Measurements from ENCODE around the gene FLNB. TPM values are rescaled to one million over a fixed set of nuclear protein-coding genes. Genes with fewer than 3 reads are reported as not detected.
A peak's percentile ranks its signal among the peaks of the same experiment; 100 is the strongest.

Gene FLNB
- total and polyA plus RNA-seq, 2 of the 13 experiments (the other 11 are each of a cell fraction or from before 2014, with no cell fraction given) = 106 to 130 TPM

- no peaks in the 10 kb centered on the region for H3K36me3 ChIP-seq (replicated peaks in 1 of 2; ENCODE audit: control insufficient read depth in 1 of 2, insufficient read depth in 2 of 2, low read length in 2 of 2)
- no peak overlapping the region for H2AFZ ChIP-seq (ENCODE audit: low read length)
- no peaks in the 10 kb centered on the region for H3K79me2 ChIP-seq (ENCODE audit: insufficient read depth, low read length)
- ChIA-PET POLR2A (no interaction called here), CTCF (ENCODE audit: low intra/inter-chr PET ratio, low total read pairs) (no interaction called here)
- H3K4me2 ChIP-seq (ENCODE audit: low read depth, low read length) = no peak overlapping the region
- H3K9ac ChIP-seq (ENCODE audit: insufficient read depth, low read depth, low read length) = no peak overlapping the region
- no peaks in the 10 kb centered on the region for H3K27me3 ChIP-seq (ENCODE audit: control insufficient read depth in 1 of 2, insufficient read depth in 2 of 2, low read length in 2 of 2)
- in situ Hi-C loops (cut with HindIII; ENCODE audit: extremely low pct_ligation_motif_present, low pct_unique_long_range_greater_than_20kb) = no loop called here
- ATAC-seq = no peak
- intact Hi-C loops (cut with micrococcal nuclease; ENCODE audit: unreplicated experiment) = no loop called here
- no peak for DNase-seq (ENCODE audit: low spot score)
- TF ChIP-seq ZNF687 (CRISPR knock-in tag; IDR thresholded peaks at IDR 0.05) (peak; percentile 45), ZNF552 (CRISPR knock-in tag; IDR thresholded peaks at IDR 0.05; ENCODE audit: borderline replicate concordance) (no peak), ZBTB38 (CRISPR knock-in tag; IDR thresholded peaks at IDR 0.05) (peak; percentile 62; the same call in 1 of the 2 replicates)
- 95% methylated on average over 10 of the region's 10 CpGs for WGBS (ENCODE audit: low lambda C conversion rate)
- no peak for FAIRE-seq
- no TSS peak for BruUV-seq (replicated peaks)
- no peaks in the 10 kb centered on the region for H3K9me3 ChIP-seq (ENCODE audit: low read length)
- no peak overlapping the region for H3K4me3 ChIP-seq (replicated peaks in 1 of 3; ENCODE audit: insufficient read depth in 1 of 3, low read depth in 2 of 3, low read length in 3 of 3)
- H3K27ac ChIP-seq (ENCODE audit: extremely low read length, insufficient read depth, low read length) = no peak overlapping the region
- peaks cover 89% of the 10 kb centered on the region for H3K4me1 ChIP-seq (ENCODE audit: insufficient read depth, low read length)
- H4K20me1 ChIP-seq (ENCODE audit: insufficient read depth, low read length) = no peaks in the 10 kb centered on the region
These were observed 189.4 kb downstream of the FLNB start for GRCh38 chr3:58197588-58197987.

- Histone ChIP-seq H3K36me3 (replicated peaks in 1 of 2; ENCODE audit: control insufficient read depth in 1 of 2, insufficient read depth in 2 of 2, low read length in 2 of 2) (no peaks in the 10 kb centered on the region), H3K27ac (ENCODE audit: extremely low read length, insufficient read depth, low read length) (peak overlapping the region; percentile 11), H2AFZ (ENCODE audit: low read length) (no peak overlapping the region), H3K4me3 (replicated peaks in 1 of 3; ENCODE audit: insufficient read depth in 1 of 3, low read depth in 2 of 3, low read length in 3 of 3) (no peak overlapping the region), H3K4me1 (ENCODE audit: insufficient read depth, low read length) (peaks cover 89% of the 10 kb centered on the region), H4K20me1 (ENCODE audit: insufficient read depth, low read length) (no peaks in the 10 kb centered on the region), H3K4me2 (ENCODE audit: low read depth, low read length) (no peak overlapping the region), H3K27me3 (ENCODE audit: control insufficient read depth in 1 of 2, insufficient read depth in 2 of 2, low read length in 2 of 2) (no peaks in the 10 kb centered on the region), H3K9ac (ENCODE audit: insufficient read depth, low read depth, low read length) (no peak overlapping the region), H3K79me2 (ENCODE audit: insufficient read depth, low read length) (no peaks in the 10 kb centered on the region), H3K9me3 (ENCODE audit: low read length) (no peaks in the 10 kb centered on the region)
- ATAC-seq (no peak), FAIRE-seq (no peak), DNase-seq (ENCODE audit: low spot score) (no peak)
- intact Hi-C loops (cut with micrococcal nuclease; ENCODE audit: unreplicated experiment) (no loop called here), in situ Hi-C loops (cut with HindIII; ENCODE audit: extremely low pct_ligation_motif_present, low pct_unique_long_range_greater_than_20kb) (no loop called here)
- 96% methylated on average over 8 of the region's 8 CpGs for WGBS (ENCODE audit: low lambda C conversion rate)
- POLR2A ChIA-PET = no interaction called here
- no TSS peak for BruUV-seq (replicated peaks)
- CTCF ChIA-PET (ENCODE audit: low intra/inter-chr PET ratio, low total read pairs) = no interaction called here
- TF ChIP-seq TEAD2 (CRISPR knock-in tag; IDR thresholded peaks at IDR 0.05) = no peak
- no peak for TF ChIP-seq SIX1 (CRISPR knock-in tag; IDR thresholded peaks at IDR 0.05; ENCODE audit: borderline replicate concordance)
- TF ChIP-seq, protein P1, sequence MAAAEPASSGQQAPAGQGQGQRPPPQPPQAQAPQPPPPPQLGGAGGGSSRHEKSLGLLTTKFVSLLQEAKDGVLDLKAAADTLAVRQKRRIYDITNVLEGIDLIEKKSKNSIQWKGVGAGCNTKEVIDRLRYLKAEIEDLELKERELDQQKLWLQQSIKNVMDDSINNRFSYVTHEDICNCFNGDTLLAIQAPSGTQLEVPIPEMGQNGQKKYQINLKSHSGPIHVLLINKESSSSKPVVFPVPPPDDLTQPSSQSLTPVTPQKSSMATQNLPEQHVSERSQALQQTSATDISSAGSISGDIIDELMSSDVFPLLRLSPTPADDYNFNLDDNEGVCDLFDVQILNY (CRISPR knock-in tag; conservative IDR thresholded peaks at IDR 0.05) = no peak
- TF ChIP-seq TOE1 (CRISPR knock-in tag; IDR thresholded peaks at IDR 0.05) = no peak
- TF ChIP-seq NFYC (CRISPR knock-in tag; IDR thresholded peaks at IDR 0.05) = no peak
- no peak for TF ChIP-seq TP53 (CRISPR knock-in tag; conservative IDR thresholded peaks at IDR 0.05)
- TF ChIP-seq, protein P2, sequence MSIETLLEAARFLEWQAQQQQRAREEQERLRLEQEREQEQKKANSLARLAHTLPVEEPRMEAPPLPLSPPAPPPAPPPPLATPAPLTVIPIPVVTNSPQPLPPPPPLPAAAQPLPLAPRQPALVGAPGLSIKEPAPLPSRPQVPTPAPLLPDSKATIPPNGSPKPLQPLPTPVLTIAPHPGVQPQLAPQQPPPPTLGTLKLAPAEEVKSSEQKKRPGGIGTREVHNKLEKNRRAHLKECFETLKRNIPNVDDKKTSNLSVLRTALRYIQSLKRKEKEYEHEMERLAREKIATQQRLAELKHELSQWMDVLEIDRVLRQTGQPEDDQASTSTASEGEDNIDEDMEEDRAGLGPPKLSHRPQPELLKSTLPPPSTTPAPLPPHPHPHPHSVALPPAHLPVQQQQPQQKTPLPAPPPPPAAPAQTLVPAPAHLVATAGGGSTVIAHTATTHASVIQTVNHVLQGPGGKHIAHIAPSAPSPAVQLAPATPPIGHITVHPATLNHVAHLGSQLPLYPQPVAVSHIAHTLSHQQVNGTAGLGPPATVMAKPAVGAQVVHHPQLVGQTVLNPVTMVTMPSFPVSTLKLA (IDR thresholded peaks at IDR 0.05) = no peak
- TF ChIP-seq ZNF576 (CRISPR knock-in tag; IDR thresholded peaks at IDR 0.05) = no peak
- TF ChIP-seq RARA (CRISPR knock-in tag; IDR thresholded peaks at IDR 0.05) = no peak
- TF ChIP-seq ZNF460 (CRISPR knock-in tag; IDR thresholded peaks at IDR 0.05; ENCODE audit: borderline replicate concordance) = no peak
- no peak for TF ChIP-seq ZNF207 (IDR thresholded peaks at IDR 0.05; ENCODE audit: borderline replicate concordance)
These were observed 190.1 kb downstream of the FLNB start for GRCh38 chr3:58198362-58198761.
